C1 segment of cervical spinal cord (tissue), 14 donors: Measurements from ENCODE around the gene LRCH1.
"Not testable (repeated sequence)": the region's sequence is repeated elsewhere in the genome, so short reads cannot be mapped to it uniquely, and the experiment has no call there.

Experiments
- DNase-seq, 14 donors: peaks; one replicate each; lab custom pipeline; 2025; lab: John Stamatoyannopoulos, UW

Gene LRCH1

GRCh38 chr13:46552889-46553520 is at the start of gene LRCH1:
Gene LRCH1, plus strand, starts transcription at chr13:46553170. Its CDS starts 227 bp downstream, at chr13:46553397.
- peak in 13 of 14 donors; percentile 27 to 87 (median 68) for DNase-seq

DNA sequence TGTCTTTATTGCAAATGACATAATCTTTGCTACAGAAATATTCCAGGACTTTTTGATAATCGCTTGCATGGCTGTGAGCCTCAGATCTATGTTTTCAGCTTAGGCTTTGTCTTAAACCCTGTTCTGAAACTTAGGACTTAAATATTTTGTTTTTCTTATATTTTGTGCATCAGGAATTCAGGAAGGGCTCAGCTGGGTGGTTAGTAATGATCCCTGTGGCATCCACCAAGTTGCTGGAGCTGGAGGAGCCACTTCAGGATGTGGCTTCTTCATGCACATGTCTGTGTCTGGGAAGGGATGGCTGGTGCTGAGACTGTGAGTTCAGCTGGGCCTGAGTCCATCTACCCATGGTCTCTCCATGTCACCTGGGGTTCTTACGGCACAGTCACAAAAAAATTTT is 48.9 kb upstream of the LRCH1 start:
- no peak for DNase-seq

DNA sequence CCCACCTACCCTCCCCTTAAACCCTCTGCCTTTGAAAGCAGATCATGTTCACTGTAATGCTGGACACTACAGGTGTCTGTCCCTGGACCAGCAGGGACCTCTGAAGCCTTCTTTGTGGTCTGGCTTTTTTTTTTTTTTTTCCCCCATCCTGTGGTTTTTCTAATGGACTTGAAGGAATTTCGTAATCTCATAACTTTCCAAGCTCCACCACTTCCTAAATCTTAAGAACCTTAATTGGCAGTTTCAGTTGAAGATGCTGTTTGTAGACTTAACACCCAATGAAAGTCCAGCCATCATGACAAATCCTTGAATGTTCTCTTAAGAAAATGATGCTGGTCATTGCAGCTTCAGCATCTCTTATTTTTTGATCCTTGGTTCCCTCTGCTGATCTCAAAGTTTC is 45.0 kb upstream of the LRCH1 start:
- no peak for DNase-seq

DNA sequence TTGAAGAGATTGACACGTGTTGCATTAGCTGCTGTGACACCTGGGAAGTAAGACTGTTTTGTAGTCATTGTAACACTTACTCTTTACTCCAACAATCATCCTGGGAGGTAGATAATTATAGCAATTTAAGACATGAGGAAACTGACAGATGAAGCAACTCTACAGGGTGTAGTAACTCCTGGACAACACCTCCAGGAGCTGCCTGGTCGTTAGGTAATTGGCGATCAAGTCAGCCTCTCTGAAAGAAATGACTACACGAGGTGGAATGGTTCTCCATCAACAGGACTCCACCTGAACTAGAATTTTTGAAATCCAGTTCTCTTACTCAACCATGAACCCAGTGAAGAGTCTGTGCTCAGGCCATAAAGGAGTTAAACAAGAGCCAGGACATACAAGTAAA is 43.0 kb upstream of the LRCH1 start:
- DNase-seq, result no peak

- no peak for DNase-seq
These were observed 37.2 kb upstream of the LRCH1 start for GRCh38 chr13:46515803-46516202.

- peak in 1 of 14 donors; percentile 1 for DNase-seq
These were observed 36.2 kb upstream of the LRCH1 start for GRCh38 chr13:46516599-46517338.

DNA sequence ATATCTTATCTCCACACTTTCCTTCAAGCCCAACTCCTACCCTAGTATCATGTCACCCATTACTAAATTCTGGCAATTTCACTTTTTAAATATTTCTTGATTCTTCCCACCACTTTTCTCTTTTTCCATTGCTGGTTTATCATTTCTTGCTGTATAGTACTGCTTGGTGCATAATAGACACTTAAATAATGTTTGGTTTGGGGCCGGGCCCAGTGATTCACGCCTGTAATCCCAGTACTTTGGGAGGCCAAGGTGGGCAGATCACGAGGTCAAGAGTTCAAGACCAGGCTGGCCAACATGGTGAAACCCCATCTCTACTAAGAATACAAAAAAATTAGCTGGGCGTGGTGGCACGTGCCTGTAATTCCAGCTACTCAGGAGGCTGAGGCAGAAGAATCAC is 35.2 kb upstream of the LRCH1 start:
- not testable (repeated sequence) for DNase-seq

DNA sequence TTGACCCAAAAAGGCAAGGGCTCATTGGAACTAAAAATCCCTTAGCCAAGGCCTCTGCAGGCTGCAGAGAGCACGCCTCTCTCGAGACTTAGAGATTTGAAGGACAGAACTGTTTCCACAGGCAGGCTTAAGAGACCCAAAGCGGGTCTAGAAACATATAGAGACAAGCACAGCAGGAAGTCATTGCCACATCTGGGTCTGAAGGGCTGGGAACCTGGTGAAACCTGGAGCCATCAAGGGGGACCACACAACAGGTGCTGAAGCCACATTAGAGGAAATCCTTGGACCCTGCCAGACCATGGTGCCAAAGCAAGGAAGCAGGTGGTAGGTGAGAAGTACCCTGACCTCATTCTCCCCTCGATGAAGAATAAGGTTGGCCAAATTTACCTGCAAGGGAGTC is 33.8 kb upstream of the LRCH1 start:
- DNase-seq, result no peak

- DNase-seq, result no peak
These were observed 32.8 kb upstream of the LRCH1 start for GRCh38 chr13:46520166-46520565.

DNA sequence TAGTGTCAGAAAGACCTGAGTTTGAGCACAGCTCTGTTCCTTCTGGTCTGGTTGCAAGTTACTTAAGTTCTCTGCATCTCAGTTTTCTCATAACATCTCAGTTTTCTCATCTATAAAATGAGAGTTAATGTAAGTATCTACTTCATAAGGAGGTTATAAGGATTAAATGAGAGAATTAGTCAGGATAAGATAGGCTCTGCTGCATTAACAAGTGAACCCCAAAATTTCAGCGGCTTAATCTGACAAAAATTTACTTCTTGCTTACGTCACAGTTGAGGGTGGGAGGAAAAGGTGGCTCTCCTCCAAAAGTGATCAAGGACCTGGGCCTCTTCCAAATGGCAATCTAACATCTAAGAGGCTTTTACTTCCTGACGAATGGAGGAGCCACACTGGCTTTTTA is 31.5 kb upstream of the LRCH1 start:
- DNase-seq, result no peak

DNA sequence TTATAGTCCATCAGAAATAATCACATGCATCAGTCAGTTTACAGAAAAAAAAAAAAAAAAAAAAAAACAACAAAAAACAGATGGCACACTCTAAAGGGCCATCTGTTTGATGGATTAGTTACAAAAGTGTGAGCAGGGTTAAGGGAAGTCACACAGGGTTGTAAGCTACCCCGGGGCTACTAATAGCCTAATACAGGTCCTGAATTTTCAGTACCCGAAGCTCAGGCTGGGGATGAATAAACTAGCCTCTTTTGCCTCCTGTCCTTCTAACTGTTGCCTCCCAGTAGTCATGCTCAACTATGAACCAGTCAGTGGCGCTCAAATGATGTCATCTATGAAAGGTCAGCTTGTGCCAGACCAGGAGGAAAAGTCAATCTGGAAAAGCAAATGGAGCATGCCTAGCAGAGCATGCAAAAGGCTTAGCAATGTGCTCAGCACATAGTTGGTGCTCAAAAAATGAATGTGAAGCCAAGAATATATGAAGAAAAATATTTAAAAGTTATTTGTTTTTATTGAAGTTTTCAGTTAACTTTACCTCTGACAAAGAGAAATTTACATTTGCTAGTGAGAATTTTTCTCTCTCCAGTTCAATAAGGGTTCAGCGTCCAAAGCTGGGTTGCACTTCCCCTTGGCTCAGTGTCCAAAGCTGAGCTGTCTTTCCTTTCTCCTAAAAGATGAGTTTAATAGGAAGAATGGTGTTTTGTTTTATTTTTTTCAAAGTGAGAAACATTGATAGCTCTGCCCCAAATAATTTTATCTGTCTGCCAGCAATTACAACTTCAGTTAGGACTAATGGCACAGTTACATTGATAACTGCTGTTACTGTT is 30.8 kb upstream of the LRCH1 start:
- DNase-seq, result peak in 1 of 14 donors; percentile 84

DNA sequence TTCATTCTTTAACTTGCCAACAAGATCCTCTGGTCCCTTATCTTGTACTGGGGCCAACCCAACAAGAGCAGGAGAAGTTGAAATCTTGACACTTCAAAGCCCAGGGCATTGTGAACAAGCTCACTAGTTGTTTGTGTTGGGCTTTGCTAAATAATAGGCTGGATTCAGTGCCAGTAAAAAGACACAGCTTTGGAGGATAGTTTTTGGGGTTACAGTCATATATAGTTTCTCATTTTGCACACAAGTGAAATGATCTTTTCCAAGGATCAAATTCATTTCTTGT is 30.3 kb upstream of the LRCH1 start:
- DNase-seq, result no peak

- DNase-seq, result peak in 1 of 14 donors; percentile 3
These were observed 28.8 kb upstream of the LRCH1 start for GRCh38 chr13:46523972-46524752.

DNA sequence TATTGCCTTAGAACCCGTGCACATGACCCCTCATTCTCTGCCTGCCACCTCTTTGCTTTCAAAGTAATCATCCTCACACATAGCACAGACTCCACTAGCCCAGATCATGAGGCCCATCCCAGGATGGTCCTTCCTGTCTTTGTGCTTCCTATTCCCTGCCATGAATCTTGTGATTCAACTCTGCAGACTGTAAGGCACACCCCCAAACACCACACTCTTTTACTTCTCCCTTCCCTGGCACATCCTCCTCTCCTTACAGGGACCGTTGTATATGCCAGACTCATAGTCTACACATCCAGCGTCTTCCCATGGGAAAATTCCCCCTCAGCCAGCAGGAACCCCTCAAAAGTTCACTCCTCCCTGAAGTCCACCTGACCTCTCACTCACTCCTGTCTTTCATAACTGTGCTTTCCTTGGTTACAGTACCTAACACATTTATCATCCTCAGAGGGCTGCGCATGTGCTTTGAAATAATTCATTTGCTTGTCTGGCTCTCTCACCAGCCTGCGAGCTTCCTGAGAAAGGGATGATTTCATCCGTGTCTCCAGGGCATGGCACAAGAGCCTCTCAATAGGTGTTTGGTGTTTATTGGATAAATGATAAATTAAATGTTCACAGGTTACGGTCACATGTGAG is 26.8 kb upstream of the LRCH1 start:
- no peak for DNase-seq

- no peak for DNase-seq
These were observed 26.2 kb upstream of the LRCH1 start for GRCh38 chr13:46526740-46527139.

DNA sequence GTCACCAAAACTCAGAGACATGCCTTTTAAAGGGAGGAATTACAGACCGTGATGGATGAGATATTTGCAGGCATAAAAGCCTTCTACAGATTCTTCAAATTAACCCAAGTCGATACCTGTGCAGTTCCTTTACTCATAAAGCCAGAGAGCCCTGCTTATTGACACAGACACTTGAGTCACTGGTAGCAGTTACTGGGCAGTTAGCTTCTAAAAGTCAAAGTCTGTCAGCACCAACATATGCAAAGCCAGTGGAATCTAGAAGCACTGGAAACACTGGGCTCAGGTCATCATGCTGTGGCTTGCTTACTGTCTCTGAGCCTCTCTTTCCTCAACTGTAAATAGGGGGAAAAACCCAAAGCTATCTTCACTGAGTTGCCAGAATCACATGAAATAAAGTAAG is 25.7 kb upstream of the LRCH1 start:
- DNase-seq, result no peak

GRCh38 chr13:46529216-46529919 is 23.6 kb upstream of the LRCH1 start:
- DNase-seq, result no peak

DNA sequence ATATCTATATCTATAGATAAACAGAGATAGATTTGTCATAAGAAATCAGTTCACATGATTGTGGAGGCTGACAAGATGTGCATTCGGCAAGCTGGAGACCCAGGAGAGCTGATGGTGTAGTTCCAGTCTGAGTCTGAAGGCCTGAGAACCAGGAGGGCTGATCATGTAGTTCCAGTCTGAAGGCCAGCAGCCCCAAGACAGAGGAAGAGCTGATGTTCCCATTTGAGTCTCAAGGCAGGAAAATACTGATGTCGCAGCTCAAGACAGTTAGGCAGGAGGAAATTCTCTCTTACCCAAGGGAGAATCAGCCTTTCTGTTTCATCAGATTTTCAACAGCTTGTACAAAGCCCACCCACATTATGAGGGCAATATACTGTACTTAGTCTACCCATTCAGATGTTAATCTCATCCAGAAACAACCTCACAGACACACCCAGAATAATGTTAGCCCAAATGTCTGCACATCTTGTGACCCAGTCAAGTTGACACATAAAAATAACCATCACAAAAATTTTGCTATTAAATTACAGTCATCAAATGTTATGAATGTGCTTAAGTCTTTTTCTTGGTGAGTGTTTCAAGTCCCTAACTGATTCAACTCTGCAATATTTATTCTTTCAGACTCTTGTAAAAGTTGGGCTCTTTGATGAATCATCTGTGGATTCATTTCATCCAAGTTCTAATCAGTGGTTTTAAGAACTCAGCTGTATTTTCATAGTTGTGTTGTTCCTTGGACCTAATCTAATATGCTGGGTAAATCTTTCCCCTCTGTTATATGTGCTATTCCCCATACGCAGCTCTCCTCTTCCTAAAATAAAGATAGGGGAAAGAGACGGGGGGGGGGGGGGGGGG is 22.7 kb upstream of the LRCH1 start:
- no peak for DNase-seq

GRCh38 chr13:46531953-46532352 is 21.0 kb upstream of the LRCH1 start:
- DNase-seq, result no peak

DNA sequence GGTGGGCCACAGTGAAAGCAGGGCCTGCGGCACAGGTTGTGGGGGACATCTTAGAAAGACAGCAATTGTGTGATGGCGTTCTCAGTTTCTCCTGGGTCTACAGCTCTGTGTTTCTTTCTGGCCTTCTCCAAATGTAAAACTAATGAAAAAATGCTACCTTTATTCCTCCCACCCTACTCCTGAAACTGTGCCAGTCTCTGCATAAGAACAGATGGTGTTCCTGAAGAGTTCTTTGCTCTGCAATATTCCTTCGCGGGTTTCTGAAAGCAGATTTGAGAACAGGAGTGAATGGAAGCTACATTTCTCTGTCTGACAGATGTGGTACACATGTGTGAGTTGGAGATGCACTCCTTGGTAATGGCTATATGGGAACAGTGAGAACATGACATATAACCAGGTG is 18.0 kb upstream of the LRCH1 start:
- no peak for DNase-seq
